ENCODE results near the gene NDUFS1.
"Not testable (repeated sequence)": the region's sequence is repeated elsewhere in the genome, so short reads cannot be mapped to it uniquely, and the experiment has no call there.

Gene NDUFS1

GRCh38 chr2:206159346-206160124, at the start of gene NDUFS1, which contains the start of gene EEF1B2:
Gene NDUFS1 (minus strand): TSS chr2:206159444. CDS start chr2:206153678, 5,766 bp downstream.
Gene EEF1B2 (plus strand): TSS chr2:206159895. CDS start chr2:206159980, 85 bp downstream.
- DNase-seq, result peak; percentile 95

- DNase-seq, result no peak
Measured at GRCh38 chr2:206208900-206209299, 49.7 kb upstream of the NDUFS1 start.

- not testable (repeated sequence) for DNase-seq
Measured at GRCh38 chr2:206207316-206207715, 48.1 kb upstream of the NDUFS1 start.

GRCh38 chr2:206204710-206205109, 45.5 kb upstream of the NDUFS1 start:
- DNase-seq, result no peak

- no peak for DNase-seq
Measured at GRCh38 chr2:206203331-206203730, 44.1 kb upstream of the NDUFS1 start.

GRCh38 chr2:206202446-206202845, 43.2 kb upstream of the NDUFS1 start:
- no peak for DNase-seq

- no peak for DNase-seq
Measured at GRCh38 chr2:206201075-206201848, 42.0 kb upstream of the NDUFS1 start.

GRCh38 chr2:206198677-206199076, 39.4 kb upstream of the NDUFS1 start:
- no peak for DNase-seq

- DNase-seq, result no peak
Measured at GRCh38 chr2:206193671-206194357, 34.6 kb upstream of the NDUFS1 start.

GRCh38 chr2:206192157-206192556, 32.9 kb upstream of the NDUFS1 start:
- no peak for DNase-seq

- DNase-seq, result no peak
Measured at GRCh38 chr2:206190689-206191088, 31.4 kb upstream of the NDUFS1 start.

- no peak for DNase-seq
Measured at GRCh38 chr2:206190111-206190510, 30.9 kb upstream of the NDUFS1 start.

- DNase-seq, result no peak
Measured at GRCh38 chr2:206189691-206190090, 30.4 kb upstream of the NDUFS1 start.

- not testable (repeated sequence) for DNase-seq
Measured at GRCh38 chr2:206181526-206181925, 22.3 kb upstream of the NDUFS1 start.

GRCh38 chr2:206176901-206177300, 17.7 kb upstream of the NDUFS1 start:
- no peak for DNase-seq

- DNase-seq, result no peak
Measured at GRCh38 chr2:206176121-206176520, 16.9 kb upstream of the NDUFS1 start.

GRCh38 chr2:206173147-206173546, 13.9 kb upstream of the NDUFS1 start:
- no peak for DNase-seq

GRCh38 chr2:206171624-206172397, 12.6 kb upstream of the NDUFS1 start:
- not testable (repeated sequence) for DNase-seq

GRCh38 chr2:206168230-206168629, 9.0 kb upstream of the NDUFS1 start:
- DNase-seq, result not testable (repeated sequence)

GRCh38 chr2:206164261-206164862, 5.1 kb upstream of the NDUFS1 start:
- no peak for DNase-seq

GRCh38 chr2:206163251-206163880, 4.1 kb upstream of the NDUFS1 start:
- DNase-seq, result no peak

GRCh38 chr2:206162401-206162800, 3.2 kb upstream of the NDUFS1 start:
- DNase-seq, result not testable (repeated sequence)
